ENCODE measurements around the gene RILPL1. TPM values are rescaled to one million over a fixed set of nuclear protein-coding genes. Genes with fewer than 3 reads are reported as not detected.
"Not testable (repeated sequence)": the region's sequence is repeated elsewhere in the genome, so short reads cannot be mapped to it uniquely, and the experiment has no call there.

The RILPL1 gene
- total RNA-seq, 1 donor from 2014 or later = 0.70 TPM

DNA sequence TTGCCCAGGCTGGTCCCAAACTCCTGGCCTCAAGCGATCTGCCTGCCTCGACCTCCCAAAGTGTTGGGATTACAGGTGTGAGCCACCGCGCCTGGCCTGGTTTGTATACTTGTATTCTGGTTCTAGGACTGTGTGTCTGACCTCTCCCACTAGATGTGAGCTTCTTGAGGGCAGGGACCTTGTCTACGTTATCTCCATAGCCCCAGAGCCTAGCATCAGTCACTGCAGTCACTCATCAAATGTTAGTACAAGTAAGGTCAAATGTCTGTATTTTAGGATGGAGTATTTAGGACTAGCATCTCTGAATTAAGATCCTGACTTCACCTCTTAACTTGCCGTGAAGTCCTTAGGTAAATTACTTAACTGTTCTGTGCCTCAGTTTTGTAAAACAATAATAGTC, 99.9 kb downstream of the RILPL1 start:
- intact Hi-C loops (cut with micrococcal nuclease) = no loop called here

DNA sequence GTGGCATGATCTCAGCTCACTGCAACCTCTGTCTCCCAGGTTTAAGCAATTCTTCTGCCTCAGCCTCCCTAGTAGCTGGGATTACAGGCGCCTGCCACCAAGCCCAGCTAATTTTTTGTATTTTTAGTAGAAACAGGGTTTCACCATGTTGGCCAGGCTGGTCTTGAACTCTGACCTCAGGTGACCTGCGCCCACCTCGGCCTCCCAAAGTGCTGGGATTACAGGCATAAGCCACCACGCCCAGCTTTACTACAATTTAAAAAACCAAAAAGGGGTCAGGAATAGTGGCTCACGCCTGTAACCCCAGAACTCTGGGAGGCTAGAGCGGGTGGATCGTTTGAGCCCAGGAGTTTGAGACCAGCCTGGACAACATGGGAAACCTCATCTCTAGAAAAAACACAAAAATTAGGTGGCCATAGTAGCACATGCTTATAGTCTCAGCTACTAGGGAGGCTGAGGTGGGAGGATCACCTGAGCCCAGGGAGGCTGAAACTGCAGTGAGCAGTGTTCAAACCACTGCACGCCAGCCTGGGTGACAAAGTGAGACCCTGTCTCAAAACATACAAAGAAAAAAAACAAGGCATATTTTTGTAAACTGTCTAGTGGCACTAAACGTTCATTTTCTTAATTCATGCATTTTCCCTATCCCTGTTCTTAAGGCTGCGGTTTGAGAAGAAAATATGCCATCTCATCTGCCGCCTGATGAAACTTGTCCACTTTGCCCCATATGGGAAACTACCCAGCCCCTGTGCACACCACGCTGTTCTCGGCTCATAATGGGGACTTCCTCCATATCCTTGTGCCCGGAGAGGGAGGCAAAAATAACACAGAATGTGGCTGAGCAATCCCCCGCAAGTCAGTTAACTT, 101.3 kb downstream of the RILPL1 start:
- intact Hi-C loops (cut with micrococcal nuclease) = not testable (repeated sequence)

DNA sequence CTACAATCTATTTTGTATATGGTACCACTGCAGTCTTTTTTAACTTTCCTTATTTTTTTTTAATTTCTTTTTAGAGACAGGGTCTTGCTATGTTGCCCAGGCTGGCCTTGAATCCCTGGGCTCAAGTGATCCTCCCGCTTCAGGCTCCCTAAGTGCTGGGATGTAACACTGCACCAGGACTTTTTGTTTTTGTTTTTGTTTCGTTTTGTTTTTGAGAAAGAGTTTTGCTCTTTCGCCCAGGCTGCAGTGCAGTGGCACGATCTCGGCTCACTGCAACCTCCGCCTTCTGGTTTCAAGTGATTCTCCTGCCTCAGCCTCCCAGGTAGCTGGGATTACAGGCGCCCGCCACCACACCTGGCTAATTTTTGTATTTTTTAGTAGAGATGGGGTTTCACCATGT, 104.4 kb downstream of the RILPL1 start:
- intact Hi-C loops (cut with micrococcal nuclease) = not testable (repeated sequence)

DNA sequence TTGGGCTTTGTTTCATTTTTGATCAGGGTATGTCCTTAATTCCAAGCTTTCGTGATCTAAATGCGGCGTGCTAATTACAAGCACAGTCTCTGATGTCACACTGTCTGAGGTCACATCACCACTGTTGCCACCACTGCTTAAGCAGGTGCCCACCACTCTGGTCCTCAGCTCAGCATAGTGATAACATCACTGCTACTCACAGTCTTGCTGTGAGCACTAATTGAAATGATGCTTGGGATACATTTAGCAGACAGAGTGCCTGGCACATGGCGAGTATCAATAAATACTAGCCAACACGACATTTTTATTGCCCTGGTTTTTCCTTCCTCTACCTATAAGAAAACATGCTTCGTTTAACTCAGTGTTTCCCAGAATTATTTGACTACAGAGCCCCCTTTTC, 104.9 kb downstream of the RILPL1 start:
- intact Hi-C loops (cut with micrococcal nuclease) = loop anchor here (1.0 kb wide), 1 partner anchor 8 kb away; the partner anchor contains the start of gene RILPL2

DNA sequence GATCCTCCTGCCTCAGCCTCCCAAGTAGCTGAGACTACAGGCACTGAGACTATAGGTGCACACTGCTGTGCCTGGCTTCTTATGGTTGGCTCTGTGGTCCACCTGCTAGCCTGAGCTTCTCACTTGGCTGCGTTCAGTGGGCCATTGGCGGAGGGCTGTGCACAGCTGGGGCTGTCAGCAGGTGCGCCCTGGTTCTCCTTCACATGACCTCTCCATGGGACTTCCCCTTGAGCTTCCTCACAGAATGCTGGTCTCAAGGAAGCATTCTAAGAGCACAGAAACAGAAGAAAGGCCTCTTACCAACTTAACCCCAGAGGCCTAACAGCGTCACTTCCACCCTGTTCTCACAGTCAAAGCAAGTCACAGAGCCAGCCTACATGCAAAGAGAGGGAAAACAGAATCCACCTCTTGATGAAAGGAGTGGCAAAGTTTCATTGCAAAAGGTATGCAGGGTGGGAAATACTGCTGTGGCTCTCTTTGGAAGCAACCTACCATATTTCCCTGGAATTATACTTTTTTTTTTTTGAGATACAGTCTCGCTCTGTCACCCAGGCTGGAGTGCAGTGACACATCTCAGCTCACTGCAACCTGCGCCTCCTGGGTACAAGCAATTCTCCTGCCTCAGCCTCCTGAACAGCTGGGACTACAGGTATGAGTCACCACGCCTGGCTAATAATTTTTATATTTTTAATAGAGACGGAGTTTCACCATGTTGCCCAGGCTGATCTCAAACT, 106.3 kb downstream of the RILPL1 start:
- intact Hi-C loops (cut with micrococcal nuclease) = no loop called here

DNA sequence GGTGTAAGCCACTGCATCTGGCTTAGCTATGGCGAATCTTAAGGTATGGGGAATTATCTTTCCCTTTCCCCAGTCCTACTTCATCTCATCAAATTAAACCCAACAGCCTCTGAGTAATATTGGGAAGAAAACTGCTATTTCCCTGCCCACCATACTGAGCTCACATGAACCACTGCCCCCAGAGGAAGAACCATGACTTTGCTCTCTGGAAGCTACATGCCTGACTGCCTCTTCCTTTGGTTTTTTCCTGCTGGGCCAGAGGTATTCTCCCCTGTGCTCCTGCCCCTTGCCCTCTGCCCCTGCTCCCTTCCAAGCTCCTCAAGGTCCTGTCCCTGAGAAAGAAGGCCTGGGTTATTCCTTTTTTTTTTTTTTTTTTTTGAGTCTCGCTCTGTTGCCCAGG, 112.2 kb downstream of the RILPL1 start:
- intact Hi-C loops (cut with micrococcal nuclease) = no loop called here

Other genes starting within 250 kb of the RILPL1 start
- 41.9 and 42.6 TPM in 2 replicates for gene SBNO1, start 168.9 kb downstream of the RILPL1 start, total RNA-seq
- 64.9 and 65.8 TPM in 2 replicates for gene KMT5A, start 149.6 kb downstream of the RILPL1 start, total RNA-seq
- gene RILPL2, start 97.0 kb downstream of the RILPL1 start, total RNA-seq = 7.1 and 7.5 TPM in 2 replicates
- gene SNRNP35, start 75.6 kb downstream of the RILPL1 start, total RNA-seq = 27.6 and 32.4 TPM in 2 replicates
- 194 and 215 TPM in 2 replicates for gene TMED2, start 50.8 kb upstream of the RILPL1 start, total RNA-seq
- 44.7 and 46.8 TPM in 2 replicates for gene DDX55, start 68.4 kb upstream of the RILPL1 start, total RNA-seq
- 71.9 and 72.1 TPM in 2 replicates for gene EIF2B1, start 100.0 kb upstream of the RILPL1 start, total RNA-seq
- 45.4 and 49.6 TPM in 2 replicates for gene GTF2H3, start 100.1 kb upstream of the RILPL1 start, total RNA-seq
- 2.3 and 2.6 TPM in 2 replicates for gene TCTN2, start 137.4 kb upstream of the RILPL1 start, total RNA-seq
- gene ATP6V0A2, start 178.6 kb upstream of the RILPL1 start, total RNA-seq = 57.8 and 61.0 TPM in 2 replicates
- 0.14 and 0.25 TPM in 2 replicates for gene DNAH10, start 228.6 kb upstream of the RILPL1 start, total RNA-seq

Measured in T-helper 2 cell treated with Interferon-gamma antibody and Interleukin-4, amounts not matched to agents 100 ng/mL and 5 ng/mL, for 36 hours (primary cell).